ENCODE data around the gene CD207.
"Not testable (repeated sequence)": the region's sequence is repeated elsewhere in the genome, so short reads cannot be mapped to it uniquely, and the experiment has no call there.

Gene CD207
- long read RNA-seq, donor 1: 0 reads
- long read RNA-seq, donor 2: 0 reads
- long read RNA-seq, donor 3: 0 reads
- long read RNA-seq, donor 4: 0 reads
- long read RNA-seq, donor 5: 0 reads
- long read RNA-seq, donor 6: 0 reads
- long read RNA-seq, donor 7: 0 reads
- long read RNA-seq, donor 8: 0 reads

DNA sequence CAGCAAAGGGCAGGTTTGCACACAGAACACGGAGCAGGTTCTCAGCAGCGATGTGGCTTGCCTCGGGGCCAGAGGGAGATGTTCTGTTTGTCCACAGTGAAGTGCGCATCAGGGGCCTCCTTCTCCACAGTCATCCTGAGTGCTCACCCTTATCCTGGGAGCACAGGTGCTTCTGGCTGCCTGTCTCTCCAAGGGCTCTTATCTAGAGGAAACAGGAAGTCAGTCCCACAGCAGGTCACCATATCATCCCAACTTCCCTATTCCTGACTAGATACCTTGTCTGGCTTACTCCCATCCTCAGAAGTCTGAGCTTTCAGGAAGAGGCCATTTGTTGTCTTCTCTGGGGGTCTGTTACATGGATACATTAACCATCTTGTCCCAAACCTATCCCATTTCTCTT lies at the start of gene CD207:
Gene CD207 (minus strand): TSS at position 174 of the 400 bp plus-strand sequence. CDS start 40 bp downstream, at position 134.
- no peak for DNase-seq

DNA sequence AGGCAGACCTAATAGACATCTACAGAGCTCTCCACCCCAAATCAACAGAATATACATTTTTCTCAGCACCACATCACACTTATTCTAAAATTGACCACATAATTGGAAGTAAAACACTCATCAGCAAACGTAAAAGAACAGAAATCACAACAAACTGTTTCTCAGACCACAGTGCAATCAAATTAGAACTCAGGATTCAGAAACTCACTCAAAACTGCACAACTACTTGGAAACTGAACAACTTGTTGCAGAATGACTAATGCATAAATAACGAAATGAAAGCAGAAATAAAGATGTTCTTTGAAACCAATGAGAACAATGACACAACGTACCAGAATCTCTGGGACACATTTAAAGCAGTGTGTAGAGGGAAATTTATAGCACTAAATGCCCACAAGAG lies 42.9 kb upstream of the CD207 start:
- not testable (repeated sequence) for DNase-seq

DNA sequence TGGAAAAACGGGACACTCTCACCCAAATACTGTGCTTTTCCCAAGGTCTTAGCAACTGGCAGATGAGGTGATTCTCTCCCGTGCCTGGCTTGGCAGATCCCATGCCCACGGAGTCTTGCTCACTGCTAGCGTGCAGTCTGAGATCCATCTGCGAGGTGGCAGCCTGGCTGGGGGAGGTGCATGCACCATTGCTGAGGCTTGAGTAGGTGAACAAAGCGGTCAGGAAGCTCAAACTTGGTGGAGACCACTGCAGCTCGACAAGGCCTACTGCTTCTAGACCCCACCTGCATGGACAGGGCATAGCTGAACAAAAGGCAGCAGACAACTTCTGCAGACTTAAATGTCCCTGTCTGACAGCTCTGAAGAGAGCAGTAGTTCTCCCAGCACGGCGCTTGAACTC lies 40.5 kb upstream of the CD207 start:
- DNase-seq: not testable (repeated sequence)

- no peak for DNase-seq
Measured at GRCh38 chr2:70873541-70873940, 37.9 kb upstream of the CD207 start.

DNA sequence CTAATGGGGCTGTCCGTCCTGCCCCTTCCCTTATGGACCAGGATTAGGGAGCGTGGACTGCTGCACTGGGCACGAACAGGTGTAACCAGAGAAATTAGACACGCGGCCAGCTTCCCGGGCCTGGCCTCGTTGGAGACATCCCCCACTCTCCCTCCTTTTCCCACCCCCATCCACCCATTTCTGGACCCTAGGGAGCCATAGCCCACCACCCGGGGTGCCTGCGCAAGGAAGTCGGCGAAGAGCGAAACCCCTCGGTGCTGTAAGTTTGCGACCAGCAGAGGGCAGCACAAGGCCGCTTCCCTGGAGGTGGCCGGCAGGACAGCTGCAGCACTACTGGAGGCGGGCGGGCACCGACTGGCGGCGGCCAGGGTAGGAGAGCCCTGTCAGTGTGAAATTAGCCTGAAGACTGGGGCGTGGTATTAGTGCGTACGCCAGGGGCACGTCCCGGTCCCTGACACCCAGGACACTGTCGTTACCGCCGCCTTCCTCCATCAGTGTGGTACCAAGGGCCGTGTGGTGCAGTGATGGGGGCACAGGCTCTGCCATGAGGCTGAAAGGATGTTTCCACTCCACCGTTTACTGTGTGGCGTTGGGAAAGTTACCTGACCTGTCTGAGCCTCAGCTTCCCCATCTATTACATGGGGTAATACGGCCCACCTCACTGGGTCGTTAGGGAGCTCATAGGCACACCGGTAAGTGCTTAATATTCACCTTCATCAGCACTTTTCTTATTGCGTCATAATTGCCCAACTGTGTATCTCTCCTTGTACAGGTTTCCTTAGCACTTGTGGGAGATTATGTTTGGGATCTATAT lies 36.0 kb upstream of the CD207 start:
- DNase-seq: peak; percentile 61

DNA sequence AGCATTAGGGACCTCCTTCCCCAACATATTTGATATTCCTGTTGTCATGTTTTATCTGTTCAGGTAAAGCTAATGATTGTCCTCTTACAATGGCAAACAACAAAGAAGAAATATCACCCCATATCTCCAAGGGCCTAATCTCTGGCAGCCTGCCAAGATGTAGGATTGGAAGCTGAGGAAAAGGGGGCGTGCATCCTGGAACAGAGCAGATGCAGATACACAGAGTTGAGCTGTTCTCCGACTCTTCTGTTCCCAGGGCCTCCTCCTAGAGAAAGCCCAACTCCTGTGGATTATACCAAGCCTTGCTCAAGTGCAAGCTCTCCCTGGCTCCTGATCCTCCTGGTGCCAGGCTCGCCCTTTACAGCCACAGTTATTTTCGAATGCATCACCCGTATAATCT lies 35.2 kb upstream of the CD207 start:
- DNase-seq: no peak

DNA sequence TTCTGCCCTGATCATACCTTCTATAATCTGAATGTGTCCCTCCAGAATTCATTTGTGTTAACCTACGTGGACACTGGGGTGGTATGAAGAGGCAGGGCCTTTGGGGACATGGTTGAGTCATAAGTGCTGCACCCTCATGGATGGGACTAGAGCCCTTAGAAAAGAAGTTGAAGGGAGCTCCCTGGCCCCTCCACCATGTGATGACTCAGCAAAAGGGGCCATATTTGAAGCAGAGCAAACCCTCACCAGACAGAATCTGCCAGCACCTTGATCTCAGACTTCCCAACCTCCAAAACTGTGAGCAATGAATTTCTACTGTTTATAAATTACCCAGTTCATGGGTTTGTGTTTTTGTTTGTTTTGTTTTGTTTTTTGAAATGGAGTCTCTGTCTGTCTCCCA lies 33.4 kb upstream of the CD207 start:
- no peak for DNase-seq

- DNase-seq: peak; percentile 65
Measured at GRCh38 chr2:70861777-70862625, 26.4 kb upstream of the CD207 start.

DNA sequence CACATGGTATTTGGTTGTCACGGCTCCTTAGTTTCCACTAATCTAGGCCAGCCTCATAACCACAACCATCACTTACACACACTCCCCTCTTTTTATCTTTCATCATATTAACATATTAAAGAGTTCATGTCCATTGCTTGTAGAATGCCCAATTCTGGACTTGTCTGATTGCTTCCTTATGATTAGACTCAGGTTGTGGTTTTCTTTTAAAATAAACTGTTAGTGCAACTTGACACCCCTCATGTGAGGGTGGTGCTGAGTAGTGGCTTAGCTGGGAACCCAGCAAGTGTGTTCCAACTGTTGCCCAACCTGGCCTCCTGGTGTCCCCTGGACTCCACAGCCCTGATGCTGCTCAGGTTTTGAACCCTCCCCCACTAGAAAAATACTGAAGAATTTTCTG lies 20.1 kb upstream of the CD207 start:
- DNase-seq: no peak

GRCh38 chr2:70854411-70854810 lies 18.8 kb upstream of the CD207 start:
- no peak for DNase-seq

DNA sequence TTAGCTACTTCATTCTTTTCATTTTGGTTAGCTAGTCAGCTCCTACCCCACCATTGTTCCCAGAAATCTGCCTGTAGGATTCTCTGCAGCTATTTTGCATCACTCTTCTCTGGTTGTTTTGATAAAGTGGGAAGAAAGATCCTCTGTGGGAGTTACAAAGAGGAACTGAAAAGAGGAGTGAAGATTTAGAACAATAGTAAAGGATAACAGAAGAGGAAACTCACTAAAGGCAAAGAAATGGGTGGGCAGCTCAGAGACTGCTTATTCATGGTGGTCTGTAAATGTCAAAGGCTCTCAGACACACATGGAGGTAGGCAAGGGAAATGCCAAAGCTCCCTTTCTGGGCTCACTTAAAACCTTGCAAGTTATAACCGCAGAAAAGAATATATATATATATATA lies 17.2 kb upstream of the CD207 start:
- no peak for DNase-seq

- DNase-seq: no peak
Measured at GRCh38 chr2:70851704-70852103, 16.1 kb upstream of the CD207 start.

- no peak for DNase-seq
Measured at GRCh38 chr2:70850925-70851324, 15.3 kb upstream of the CD207 start.

- DNase-seq: no peak
Measured at GRCh38 chr2:70842401-70842800, 6.8 kb upstream of the CD207 start.

DNA sequence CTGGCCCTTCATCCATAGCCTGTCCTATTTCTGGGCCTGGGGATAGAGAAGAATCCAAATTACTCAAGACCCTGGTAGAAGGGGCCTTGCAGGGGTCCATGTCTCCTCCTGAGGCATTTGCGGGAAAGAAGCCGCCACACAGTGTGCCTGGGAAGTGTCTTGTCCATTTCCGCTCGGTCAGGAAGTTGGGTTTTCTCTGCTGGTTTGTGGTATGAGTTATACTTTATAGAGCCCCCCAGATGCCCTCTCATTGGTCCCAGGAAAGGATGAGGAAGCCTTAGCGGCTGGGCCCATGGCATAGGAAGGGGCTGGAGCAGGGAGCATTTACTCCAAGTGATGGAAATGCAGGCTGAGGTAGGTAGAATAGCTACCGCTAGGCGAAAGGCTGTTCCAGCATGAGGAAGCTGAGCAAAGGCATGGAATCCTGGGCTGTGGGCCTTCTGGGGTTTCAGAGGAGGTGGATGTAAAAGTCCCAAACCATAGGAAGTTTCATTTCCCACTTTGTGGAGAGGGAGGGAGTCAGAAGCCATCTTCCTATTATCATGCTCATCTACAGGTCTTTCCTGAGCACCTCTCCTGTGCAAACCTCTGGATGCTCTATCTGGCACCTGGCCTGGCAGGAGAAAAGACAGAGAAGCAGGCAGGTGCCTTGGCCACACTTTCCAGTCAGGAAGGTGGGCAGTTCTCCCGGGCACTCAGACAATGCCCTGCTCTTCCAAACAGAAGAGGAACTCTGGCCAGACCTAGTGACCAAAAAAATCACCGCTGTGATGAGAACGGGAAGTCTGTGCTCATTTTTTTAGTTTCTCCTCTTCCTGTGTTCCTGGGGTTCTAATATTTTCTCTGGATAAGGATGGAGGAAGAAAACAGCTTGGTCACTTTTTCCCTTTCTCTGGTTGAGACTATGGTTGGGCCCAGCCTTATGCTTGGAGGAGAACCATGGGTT lies 2.6 kb upstream of the CD207 start:
- no peak for DNase-seq

DNA sequence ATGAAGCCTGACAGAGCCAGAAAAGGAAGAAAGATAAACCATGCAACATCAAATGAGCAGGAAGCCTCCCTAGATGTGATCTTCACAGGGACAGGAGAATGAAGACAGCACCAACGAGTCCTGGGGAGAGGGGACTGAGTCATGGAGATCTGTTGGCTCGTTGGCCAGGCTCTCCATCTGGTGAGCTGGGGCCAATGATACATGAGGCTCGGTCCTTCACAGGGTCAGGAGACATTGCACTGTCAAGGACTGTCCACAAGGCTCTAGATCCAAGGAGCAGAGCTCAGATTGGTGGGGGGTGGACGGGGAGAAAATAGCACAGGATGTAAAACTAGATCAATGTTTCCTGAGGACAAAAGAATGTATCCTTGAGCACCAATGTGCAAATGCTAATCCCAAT lies 735 bp downstream of the CD207 start:
- no peak for DNase-seq

DNA sequence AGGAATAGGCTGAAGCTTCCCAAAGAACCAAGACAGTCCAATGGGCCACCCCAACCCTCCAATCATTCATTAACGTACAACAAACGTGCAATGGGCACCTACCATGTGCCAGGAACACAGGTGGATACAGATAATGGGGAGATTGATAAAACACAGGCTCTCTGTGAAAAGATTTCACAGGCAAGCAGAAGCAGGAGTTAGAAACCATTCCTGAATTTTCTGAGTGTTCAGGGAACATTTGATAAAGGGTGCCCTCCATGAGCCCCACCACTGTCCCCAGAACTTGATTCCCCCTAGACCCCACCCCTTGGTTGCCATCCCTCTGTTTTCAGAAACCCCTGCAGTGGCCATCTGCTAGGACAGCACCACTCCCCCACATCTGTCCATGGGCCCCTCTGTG lies 1.5 kb downstream of the CD207 start:
- no peak for DNase-seq

- DNase-seq: no peak
Measured at GRCh38 chr2:70833246-70833645, 2.4 kb downstream of the CD207 start.

GRCh38 chr2:70832386-70832785 lies 3.2 kb downstream of the CD207 start:
- no peak for DNase-seq

DNA sequence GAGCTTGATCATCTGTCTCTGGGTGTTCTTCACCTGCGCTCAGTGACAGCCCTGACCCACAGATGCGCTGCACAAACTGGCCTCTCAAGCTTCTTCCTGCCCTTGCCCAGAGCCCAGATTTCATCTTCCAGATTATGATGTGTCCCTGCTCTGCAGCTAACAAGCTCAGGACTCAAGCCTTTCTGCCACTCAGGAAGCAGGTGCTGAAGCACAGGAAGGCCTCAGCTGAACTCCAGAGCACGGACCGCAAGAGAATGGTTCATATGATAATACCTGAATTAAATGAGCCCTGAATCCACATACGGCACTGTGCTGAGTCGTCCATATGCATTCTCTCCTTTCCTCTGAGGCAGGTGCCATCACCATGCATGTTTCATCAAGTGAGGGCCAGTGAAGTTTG lies 3.8 kb downstream of the CD207 start:
- no peak for DNase-seq

- DNase-seq: no peak
Measured at GRCh38 chr2:70830366-70830765, 5.2 kb downstream of the CD207 start.

GRCh38 chr2:70829916-70830315 lies 5.7 kb downstream of the CD207 start:
- DNase-seq: no peak

Data from right kidney (tissue), 9 donors.